Activated B cell treated with CpG ODN at 0.5 μM for 24 hours (primary cell): ENCODE results near the gene CCDC136. TPM values are rescaled to one million over a fixed set of nuclear protein-coding genes. Genes with fewer than 3 reads are reported as not detected.

Experiments used
- ATAC-seq: fragments of 200-7000 bp; cut with Tn5 transposase; one replicate; pipeline ENCODE4 v1.10.0; 2021; ENCODE audit warnings: low read depth, mild to moderate bottlenecking, moderate library complexity
- CTCF ChIA-PET: fragments of 350-600 bp; sonication (Branson Sonifier 250); formaldehyde crosslinking; loops from one replicate; lab custom pipeline; 2021; ENCODE audit warnings: antibody characterized with exemption; lab: Charles Lee
- POLR2A ChIA-PET: fragments of 350-600 bp; sonication (Branson Sonifier 250); formaldehyde crosslinking; loops from one replicate; lab custom pipeline; 2021; ENCODE audit warnings: antibody characterized with exemption; lab: Charles Lee
- DNase-seq: peaks from one replicate; pipeline ENCODE4 v3.0.0; 2022
- H3K27ac Mint-ChIP-seq: one replicate; pipeline ENCODE4 v1.8.0; 2020; ENCODE audit warnings: mixed read lengths
- H3K27me3 Mint-ChIP-seq: one replicate; pipeline ENCODE4 v1.8.0; 2021; ENCODE audit warnings: mixed read lengths
- H3K36me3 Mint-ChIP-seq: one replicate; pipeline ENCODE4 v1.8.0; 2021; ENCODE audit warnings: low read depth, mixed read lengths
- H3K4me1 Mint-ChIP-seq: one replicate; pipeline ENCODE4 v1.8.0; 2021; ENCODE audit warnings: mixed read lengths
- H3K4me3 Mint-ChIP-seq: one replicate; pipeline ENCODE4 v1.8.0; 2020; ENCODE audit warnings: mild to moderate bottlenecking, mixed read lengths
- H3K9me3 Mint-ChIP-seq: one replicate; pipeline ENCODE4 v1.8.0; 2020; ENCODE audit warnings: mixed read lengths
- intact Hi-C: fragments of 100-400 bp; cut with micrococcal nuclease; formaldehyde crosslinking; loops from one replicate; pipeline ENCODE4 v1.15.1; 2024
- total RNA-seq: library from RNA; stranded (reverse); gene quantifications from 2 replicates; pipeline ENCODE4 v1.2.3, GENCODE V29; 2022
- TF ChIP-seq, protein P1 (sequence below): fragments of 200-600 bp; IDR thresholded peaks from one replicate; pipeline ENCODE4 v1.8.0; 2022; ENCODE audit warnings: antibody characterized with exemption, mild to moderate bottlenecking

The CCDC136 gene
- total RNA-seq, 1 donor from 2014 or later, result 5.1 TPM

DNA sequence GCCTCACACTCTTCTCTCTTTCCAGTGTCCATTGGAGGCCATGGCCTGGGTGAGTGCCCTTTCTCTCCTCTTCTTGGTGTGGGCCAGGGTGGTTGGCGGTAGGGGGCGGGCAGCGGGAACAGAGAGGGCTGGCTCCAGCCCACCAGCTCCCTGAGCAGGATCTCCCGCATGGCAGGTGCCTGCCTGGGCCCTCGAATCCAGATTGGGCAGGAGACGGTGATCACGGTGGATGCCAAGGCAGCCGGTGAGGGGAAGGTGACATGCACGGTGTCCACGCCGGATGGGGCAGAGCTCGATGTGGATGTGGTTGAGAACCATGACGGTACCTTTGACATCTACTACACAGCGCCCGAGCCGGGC, 57.4 kb downstream of the CCDC136 start:
- Mint-ChIP-seq H3K4me1 (no peaks in the 10 kb centered on the region), H3K9me3 (no peaks in the 10 kb centered on the region), H3K27me3 (peaks cover 7% of the 10 kb centered on the region), H3K27ac (no peak overlapping the region), H3K4me3 (no peak overlapping the region), H3K36me3 (no peaks in the 10 kb centered on the region)
- ATAC-seq, result no peak
- no peak for DNase-seq
- intact Hi-C loops, result no loop called here
- ChIA-PET CTCF (no interaction called here), POLR2A (no interaction called here)
- TF ChIP-seq, protein P1, sequence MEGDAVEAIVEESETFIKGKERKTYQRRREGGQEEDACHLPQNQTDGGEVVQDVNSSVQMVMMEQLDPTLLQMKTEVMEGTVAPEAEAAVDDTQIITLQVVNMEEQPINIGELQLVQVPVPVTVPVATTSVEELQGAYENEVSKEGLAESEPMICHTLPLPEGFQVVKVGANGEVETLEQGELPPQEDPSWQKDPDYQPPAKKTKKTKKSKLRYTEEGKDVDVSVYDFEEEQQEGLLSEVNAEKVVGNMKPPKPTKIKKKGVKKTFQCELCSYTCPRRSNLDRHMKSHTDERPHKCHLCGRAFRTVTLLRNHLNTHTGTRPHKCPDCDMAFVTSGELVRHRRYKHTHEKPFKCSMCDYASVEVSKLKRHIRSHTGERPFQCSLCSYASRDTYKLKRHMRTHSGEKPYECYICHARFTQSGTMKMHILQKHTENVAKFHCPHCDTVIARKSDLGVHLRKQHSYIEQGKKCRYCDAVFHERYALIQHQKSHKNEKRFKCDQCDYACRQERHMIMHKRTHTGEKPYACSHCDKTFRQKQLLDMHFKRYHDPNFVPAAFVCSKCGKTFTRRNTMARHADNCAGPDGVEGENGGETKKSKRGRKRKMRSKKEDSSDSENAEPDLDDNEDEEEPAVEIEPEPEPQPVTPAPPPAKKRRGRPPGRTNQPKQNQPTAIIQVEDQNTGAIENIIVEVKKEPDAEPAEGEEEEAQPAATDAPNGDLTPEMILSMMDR, result no peak

DNA sequence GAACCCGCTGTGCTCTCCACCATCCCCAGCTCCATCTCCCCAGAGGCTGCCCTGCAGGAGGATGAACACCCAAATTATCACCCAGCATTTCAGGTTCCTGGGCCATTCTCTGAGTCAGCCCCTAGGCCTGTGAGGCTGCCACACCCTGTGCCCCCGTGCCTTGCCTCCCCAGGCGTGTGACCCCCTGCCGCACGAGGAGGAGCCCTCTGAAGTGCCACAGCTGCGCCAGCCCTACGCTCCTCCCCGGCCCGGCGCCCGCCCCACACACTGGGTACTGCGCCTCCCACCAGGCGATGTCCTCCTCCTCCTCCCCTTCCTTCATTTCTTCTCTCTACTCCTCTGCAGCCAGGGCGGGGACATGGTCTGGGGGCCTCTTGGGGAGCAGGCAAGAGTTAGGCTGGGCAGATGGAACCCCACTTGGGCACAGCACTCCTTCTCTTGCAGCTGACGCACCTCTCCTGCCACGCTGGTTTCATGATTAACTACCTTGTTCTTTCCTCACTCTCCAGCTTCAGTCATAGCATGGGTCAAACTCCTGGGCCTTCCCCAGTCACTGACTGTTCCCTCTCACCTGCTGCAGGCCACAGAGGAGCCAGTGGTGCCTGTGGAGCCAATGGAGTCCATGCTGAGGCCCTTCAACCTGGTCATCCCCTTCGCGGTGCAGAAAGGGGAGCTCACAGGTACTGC, 58.2 kb downstream of the CCDC136 start:
- DNase-seq (no peak), ATAC-seq (no peak)
- intact Hi-C loops, result no loop called here
- POLR2A ChIA-PET, result no interaction called here
- Mint-ChIP-seq H3K9me3 (no peaks in the 10 kb centered on the region), H3K27ac (no peak overlapping the region), H3K4me3 (no peak overlapping the region), H3K36me3 (no peaks in the 10 kb centered on the region), H3K4me1 (no peaks in the 10 kb centered on the region), H3K27me3 (peaks cover 7% of the 10 kb centered on the region)
- CTCF ChIA-PET, result no interaction called here
- TF ChIP-seq, protein P1, result no peak

DNA sequence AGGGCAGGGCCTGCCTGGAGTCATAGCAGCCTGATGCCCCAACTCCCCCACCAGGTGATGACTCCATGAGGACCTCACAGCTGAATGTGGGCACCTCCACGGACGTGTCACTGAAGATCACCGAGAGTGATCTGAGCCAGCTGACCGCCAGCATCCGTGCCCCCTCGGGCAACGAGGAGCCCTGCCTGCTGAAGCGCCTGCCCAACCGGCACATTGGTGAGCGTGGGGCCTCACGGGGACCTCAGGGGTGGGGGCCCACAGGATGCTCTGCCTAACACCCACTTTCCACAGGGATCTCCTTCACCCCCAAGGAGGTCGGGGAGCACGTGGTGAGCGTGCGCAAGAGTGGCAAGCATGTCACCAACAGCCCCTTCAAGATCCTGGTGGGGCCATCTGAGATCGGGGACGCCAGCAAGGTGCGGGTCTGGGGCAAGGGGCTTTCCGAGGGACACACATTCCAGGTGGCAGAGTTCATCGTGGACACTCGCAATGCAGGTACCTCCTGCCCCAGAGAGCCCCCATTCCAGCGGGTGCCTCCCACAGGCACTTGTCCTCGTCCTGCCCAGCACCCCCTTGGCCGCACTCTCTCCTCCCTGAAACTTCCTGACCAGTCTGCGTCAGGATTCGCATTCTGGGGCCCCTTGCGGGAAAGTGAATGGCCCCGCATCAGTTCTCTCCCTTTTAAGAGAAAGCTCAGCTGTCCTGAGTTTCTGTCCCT, 60.9 kb downstream of the CCDC136 start:
- ChIA-PET CTCF (no interaction called here), POLR2A (no interaction called here)
- Mint-ChIP-seq H3K9me3 (no peaks in the 10 kb centered on the region), H3K27me3 (peaks cover 10% of the 10 kb centered on the region), H3K27ac (no peak overlapping the region), H3K4me1 (no peaks in the 10 kb centered on the region), H3K4me3 (no peak overlapping the region), H3K36me3 (no peaks in the 10 kb centered on the region)
- intact Hi-C loops, result no loop called here
- no peak for ATAC-seq
- TF ChIP-seq, protein P1, result no peak
- DNase-seq, result no peak

DNA sequence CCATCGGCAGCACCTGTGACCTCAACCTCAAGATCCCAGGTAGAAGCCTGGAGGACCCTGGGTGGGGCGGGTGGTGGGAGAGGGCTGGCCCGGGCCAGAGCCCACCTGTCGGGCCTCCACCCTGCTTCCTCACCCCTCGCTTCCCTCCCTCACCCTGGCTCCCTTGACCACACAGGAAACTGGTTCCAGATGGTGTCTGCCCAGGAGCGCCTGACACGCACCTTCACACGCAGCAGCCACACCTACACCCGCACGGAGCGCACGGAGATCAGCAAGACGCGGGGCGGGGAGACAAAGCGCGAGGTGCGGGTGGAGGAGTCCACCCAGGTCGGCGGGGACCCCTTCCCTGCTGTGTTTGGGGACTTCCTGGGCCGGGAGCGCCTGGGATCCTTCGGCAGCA, 62.0 kb downstream of the CCDC136 start:
- Mint-ChIP-seq H3K36me3 (no peaks in the 10 kb centered on the region), H3K4me1 (no peaks in the 10 kb centered on the region), H3K9me3 (no peaks in the 10 kb centered on the region), H3K27me3 (peaks cover 10% of the 10 kb centered on the region), H3K27ac (no peak overlapping the region), H3K4me3 (no peak overlapping the region)
- POLR2A ChIA-PET, result no interaction called here
- TF ChIP-seq, protein P1, result no peak
- DNase-seq, result no peak
- intact Hi-C loops, result no loop called here
- CTCF ChIA-PET, result no interaction called here
- no peak for ATAC-seq

DNA sequence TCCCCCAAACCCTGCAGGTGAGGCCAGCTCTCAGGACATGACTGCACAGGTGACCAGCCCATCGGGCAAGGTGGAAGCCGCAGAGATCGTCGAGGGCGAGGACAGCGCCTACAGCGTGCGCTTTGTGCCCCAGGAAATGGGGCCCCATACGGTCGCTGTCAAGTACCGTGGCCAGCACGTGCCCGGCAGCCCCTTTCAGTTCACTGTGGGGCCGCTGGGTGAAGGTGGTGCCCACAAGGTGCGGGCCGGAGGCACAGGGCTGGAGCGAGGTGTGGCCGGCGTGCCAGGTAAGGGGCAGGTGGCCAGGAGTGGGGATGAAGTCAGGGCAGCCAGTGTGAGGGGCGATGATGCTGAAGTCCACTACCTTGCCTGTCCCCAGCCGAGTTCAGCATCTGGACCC, 62.6 kb downstream of the CCDC136 start:
- H3K27me3 Mint-ChIP-seq, result peaks cover 10% of the 10 kb centered on the region
- ChIA-PET POLR2A (no interaction called here), CTCF (no interaction called here)
- no peaks in the 10 kb centered on the region for H3K9me3 Mint-ChIP-seq
- intact Hi-C loops, result no loop called here
- no peaks in the 10 kb centered on the region for H3K36me3 Mint-ChIP-seq
- no peak overlapping the region for H3K27ac Mint-ChIP-seq
- no peak for DNase-seq
- TF ChIP-seq, protein P1, result no peak
- no peak overlapping the region for H3K4me3 Mint-ChIP-seq
- no peak for ATAC-seq
- H3K4me1 Mint-ChIP-seq, result no peaks in the 10 kb centered on the region
